Lower leg skin (tissue), 4 donors: Measurements from ENCODE around the gene PCCB. TPM values are rescaled to one million over a fixed set of nuclear protein-coding genes. Genes with fewer than 3 reads are reported as not detected.

Experiments used
- DNase-seq, 2 donors: peaks; one replicate each; pipeline ENCODE4 v3.0.0-alpha.2; 2019; ENCODE audit warnings: low spot score in 2 of 2
- H3K4me3 ChIP-seq: fragments of 200-600 bp; sonication (generic); 2 replicates; pipeline ENCODE4 v1.5.1; 2017; ENCODE audit warnings: mild to moderate bottlenecking, low read depth; ENCODE audit not compliant: poor library complexity, severe bottlenecking
- POLR2A ChIP-seq, 2 donors: fragments of 450-650 bp; IDR thresholded peaks; one replicate each; pipeline ENCODE4 v1.6.1; 2016 to 2017; ENCODE audit warnings: antibody characterized with exemption in 2 of 2, mild to moderate bottlenecking in 1 of 2, moderate library complexity in 1 of 2
- whole genome bisulfite sequencing, 2 donors: methylation state at CpG; one replicate each; pipeline ENCODE4 v1.1.5; 2018; 5-methylcytosine and 5-hydroxymethylcytosine counted together
- intact Hi-C: fragments of 100-400 bp; cut with DNase I; formaldehyde crosslinking; loops from one replicate; pipeline ENCODE4 v1.15.0; 2023; ENCODE audit warnings: low total_unique reads
- total RNA-seq, 4 donors: library from RNA; depleted of rRNA; stranded (reverse); fragments of >200 nt; gene quantifications; one replicate each; pipeline ENCODE4 v1.1.0, GENCODE V29; 2016
- TF ChIP-seq, protein P1 (sequence below), 3 donors: fragments of 450-650 bp; IDR thresholded peaks; one replicate each; pipeline ENCODE4 v1.5.1; 2016; ENCODE audit warnings: antibody characterized with exemption in 3 of 3, mild to moderate bottlenecking in 3 of 3, moderate library complexity in 2 of 3

PCCB gene
- total RNA-seq, 4 donors from 2014 or later: 12.6 to 40.1 (median 27.3) TPM

DNA sequence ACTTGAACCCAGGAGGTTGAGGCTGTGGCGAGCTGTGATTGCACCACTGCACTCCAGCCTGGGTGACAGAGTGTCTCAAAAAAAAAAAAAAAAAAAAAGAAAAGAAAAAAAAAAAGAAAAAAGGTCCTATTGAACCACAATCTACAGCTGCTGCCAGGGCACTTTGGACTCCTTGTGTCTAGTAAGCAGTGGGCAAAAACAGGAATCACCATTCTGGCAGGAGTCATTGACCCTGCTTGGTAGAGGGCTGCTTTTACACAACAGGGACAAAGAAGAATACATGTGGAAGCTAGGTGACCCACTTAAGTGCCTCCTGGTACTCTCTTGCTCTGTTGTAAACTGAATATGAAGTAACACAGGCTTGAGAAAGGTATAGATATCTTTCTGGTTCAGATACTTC lies 14.6 kb upstream of the PCCB start:
- no peak overlapping the region for H3K4me3 ChIP-seq
- 73 to 92% methylated on average over 1 of the region's 1 CpG for WGBS, 2 donors
- TF ChIP-seq, protein P1, sequence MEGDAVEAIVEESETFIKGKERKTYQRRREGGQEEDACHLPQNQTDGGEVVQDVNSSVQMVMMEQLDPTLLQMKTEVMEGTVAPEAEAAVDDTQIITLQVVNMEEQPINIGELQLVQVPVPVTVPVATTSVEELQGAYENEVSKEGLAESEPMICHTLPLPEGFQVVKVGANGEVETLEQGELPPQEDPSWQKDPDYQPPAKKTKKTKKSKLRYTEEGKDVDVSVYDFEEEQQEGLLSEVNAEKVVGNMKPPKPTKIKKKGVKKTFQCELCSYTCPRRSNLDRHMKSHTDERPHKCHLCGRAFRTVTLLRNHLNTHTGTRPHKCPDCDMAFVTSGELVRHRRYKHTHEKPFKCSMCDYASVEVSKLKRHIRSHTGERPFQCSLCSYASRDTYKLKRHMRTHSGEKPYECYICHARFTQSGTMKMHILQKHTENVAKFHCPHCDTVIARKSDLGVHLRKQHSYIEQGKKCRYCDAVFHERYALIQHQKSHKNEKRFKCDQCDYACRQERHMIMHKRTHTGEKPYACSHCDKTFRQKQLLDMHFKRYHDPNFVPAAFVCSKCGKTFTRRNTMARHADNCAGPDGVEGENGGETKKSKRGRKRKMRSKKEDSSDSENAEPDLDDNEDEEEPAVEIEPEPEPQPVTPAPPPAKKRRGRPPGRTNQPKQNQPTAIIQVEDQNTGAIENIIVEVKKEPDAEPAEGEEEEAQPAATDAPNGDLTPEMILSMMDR (IDR thresholded peaks at IDR 0.05): no peak
- no peak for TF ChIP-seq POLR2A (IDR thresholded peaks at IDR 0.05)
- intact Hi-C loops: no loop called here
- DNase-seq: no peak

DNA sequence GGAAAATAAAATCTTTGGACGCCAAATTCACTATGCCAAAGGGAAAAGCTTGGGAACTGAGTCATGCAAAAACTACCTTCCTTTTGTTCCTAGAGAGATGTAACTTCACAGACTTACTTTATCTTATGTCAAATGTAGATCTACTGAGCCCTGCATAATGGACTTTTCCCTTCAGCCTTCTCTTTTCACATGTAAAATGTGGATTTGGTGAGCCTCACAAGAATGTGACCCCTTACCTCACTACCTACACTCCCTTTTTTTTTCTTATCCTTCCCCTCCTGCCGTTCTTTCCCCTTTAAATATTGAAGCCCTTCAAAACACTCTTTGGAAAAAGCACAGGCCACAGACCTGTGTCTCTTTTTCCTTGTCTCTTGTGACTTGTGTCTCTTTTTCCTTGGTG lies 14.0 kb upstream of the PCCB start:
- WGBS, 2 donors: 75 to 84% methylated on average over 2 of the region's 2 CpGs
- intact Hi-C loops: no loop called here
- no peak for DNase-seq
- H3K4me3 ChIP-seq: no peak overlapping the region
- TF ChIP-seq, protein P1 (IDR thresholded peaks at IDR 0.05): no peak
- TF ChIP-seq POLR2A (IDR thresholded peaks at IDR 0.05): no peak

DNA sequence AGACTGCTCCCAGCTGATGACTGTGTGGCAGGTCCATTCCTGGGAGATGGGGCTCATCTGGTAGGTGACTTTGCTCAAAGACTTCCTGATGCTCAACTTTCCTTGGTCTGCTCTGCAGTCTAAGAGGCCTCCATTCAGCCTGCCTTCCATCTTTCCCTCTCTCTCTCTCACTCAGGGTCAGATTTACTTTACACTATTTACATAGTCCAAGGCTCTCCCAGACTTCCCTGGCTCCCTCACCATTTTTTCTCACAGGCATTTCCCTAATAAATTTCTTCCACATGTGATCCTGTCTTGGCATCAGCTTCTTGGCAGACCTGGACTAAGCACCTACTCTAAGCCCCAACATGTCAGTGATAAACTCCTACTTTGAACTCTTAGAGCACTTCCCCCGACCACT lies 13.0 kb upstream of the PCCB start:
- 45 to 57% methylated on average over 1 of the region's 1 CpG for WGBS, 2 donors
- no peak for TF ChIP-seq POLR2A (IDR thresholded peaks at IDR 0.05)
- TF ChIP-seq, protein P1 (IDR thresholded peaks at IDR 0.05): no peak
- no peak for DNase-seq
- no peak overlapping the region for H3K4me3 ChIP-seq
- intact Hi-C loops: no loop called here

DNA sequence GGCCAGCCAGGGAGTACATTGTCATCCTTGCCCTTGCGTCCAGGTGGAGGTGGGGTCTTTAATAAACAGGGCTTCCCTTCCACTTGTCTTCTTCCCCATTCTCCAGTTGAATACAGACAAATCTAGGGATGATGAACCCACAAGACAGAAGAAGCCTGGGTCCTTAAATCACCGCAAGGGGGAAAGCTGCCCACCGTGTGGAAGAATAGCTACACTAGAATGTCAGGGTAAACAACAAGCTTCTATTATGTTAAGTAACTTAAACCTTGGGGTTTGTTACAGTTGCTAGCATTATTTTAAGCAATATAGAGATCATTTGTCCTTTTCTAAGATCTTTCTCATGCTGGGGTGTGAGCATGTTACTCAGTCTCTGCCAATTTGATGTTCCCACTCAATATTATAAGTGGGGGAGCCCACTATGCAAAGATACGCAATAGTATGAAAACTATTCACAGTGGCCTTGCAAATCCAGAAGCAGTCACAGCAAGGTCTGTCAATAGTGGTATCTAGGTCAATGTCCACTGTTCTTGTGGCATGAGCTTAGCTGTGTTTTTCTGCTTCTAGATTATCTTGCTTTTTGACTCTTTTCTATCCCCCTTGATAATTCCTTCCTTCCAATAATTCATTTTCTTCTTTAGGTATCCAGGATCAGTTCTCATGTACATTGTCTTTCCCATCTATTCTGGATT lies 12.0 kb upstream of the PCCB start:
- intact Hi-C loops: no loop called here
- no peak for TF ChIP-seq POLR2A (IDR thresholded peaks at IDR 0.05)
- TF ChIP-seq, protein P1 (IDR thresholded peaks at IDR 0.05): no peak
- no peak for DNase-seq
- no peak overlapping the region for H3K4me3 ChIP-seq
- 75 to 87% methylated on average over 4 of the region's 4 CpGs for WGBS, 2 donors

DNA sequence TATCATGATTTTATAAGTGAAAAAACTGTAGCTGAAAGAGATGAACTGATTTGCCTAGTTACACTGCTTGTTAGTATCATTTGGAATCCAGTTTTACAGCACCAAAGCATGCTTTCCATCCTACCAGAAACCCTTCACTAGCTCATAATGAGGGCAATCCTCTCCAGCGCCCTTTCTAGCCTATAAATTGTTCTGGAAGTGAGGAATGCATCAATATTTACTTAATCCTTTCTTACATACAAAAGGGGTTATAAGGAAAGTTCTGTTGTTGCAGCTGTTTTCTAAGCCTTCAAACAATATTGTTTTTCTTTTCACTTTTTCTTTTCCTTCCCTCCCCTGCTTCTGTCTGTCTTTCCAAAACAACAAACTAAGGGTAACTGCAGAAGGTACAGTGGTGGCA lies 11.0 kb upstream of the PCCB start:
- 46 to 47% methylated on average over 1 of the region's 1 CpG for WGBS, 2 donors

More for the DNA sequence above, 11.0 kb upstream of the PCCB start:
- intact Hi-C loops: no loop called here
- TF ChIP-seq, protein P1 (IDR thresholded peaks at IDR 0.05): no peak
- no peak for TF ChIP-seq POLR2A (IDR thresholded peaks at IDR 0.05)
- no peak overlapping the region for H3K4me3 ChIP-seq
- DNase-seq: no peak
